ENCODE data around the gene TCTA.

TCTA gene

DNA sequence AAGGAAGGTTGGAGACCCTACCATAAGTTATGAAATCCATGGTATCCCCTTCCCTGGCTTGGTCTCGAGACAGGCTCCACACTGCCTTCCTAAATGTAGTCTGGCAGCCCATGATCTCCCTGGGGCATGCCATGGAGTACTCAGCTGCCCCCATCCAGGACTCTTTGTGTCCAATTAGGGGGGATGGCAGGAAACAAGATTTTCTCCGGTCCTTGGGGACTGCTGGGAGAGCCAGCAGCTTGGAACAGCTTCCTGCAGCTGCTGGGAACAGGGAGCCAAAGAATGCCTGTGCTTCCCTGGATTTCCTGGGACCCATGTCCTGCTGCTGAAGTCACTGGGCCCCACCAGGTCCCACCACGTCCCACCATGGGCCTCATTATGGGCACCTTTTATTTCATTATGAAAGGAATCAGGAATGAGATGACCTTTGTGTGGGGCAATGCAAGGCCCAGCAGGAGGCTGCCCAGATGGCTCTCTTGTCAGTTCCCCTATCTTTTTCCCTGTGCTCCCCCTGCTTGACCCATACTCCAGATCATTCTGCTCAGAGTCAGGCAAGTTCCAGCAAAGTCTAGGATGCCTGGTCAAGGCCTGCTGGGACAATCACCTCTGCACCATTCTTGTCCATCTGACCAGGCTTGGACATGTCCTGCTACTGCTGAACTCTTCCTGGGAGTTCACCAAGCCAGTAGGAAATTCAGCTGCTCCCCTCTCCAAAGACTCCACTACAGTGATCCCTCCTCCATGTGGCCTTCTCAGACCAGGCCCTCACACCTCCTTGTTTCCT lies 42.9 kb downstream of the TCTA start:
- Mint-ChIP-seq H3K27me3 (no peaks in the 10 kb centered on the region), H3K4me3 (no peak overlapping the region), H3K9me3 (no peaks in the 10 kb centered on the region), H3K4me1 (ENCODE audit: low read depth in 2 of 2) (no peaks in the 10 kb centered on the region), H3K27ac (peak overlapping the region in 1 of 2 donors; percentile 67), H3K36me3 (ENCODE audit: insufficient read depth) (peaks cover 3% of the 10 kb centered on the region)
- ATAC-seq (replicated peaks) = no peak
- DNase-seq = no peak

GRCh38 chr3:49456466-49456865 lies 44.2 kb downstream of the TCTA start:
- H3K9me3 Mint-ChIP-seq = no peaks in the 10 kb centered on the region
- no peaks in the 10 kb centered on the region for H3K4me1 Mint-ChIP-seq (ENCODE audit: low read depth in 2 of 2)
- peaks cover 3% of the 10 kb centered on the region for H3K36me3 Mint-ChIP-seq (ENCODE audit: insufficient read depth)
- H3K4me3 Mint-ChIP-seq = no peak overlapping the region
- ATAC-seq (replicated peaks) (no peak), DNase-seq (no peak)
- no peaks in the 10 kb centered on the region for H3K27me3 Mint-ChIP-seq
- no peak overlapping the region for H3K27ac Mint-ChIP-seq

- H3K27ac Mint-ChIP-seq = no peak overlapping the region
- no peaks in the 10 kb centered on the region for H3K27me3 Mint-ChIP-seq
- H3K4me3 Mint-ChIP-seq = no peak overlapping the region
- no peaks in the 10 kb centered on the region for H3K4me1 Mint-ChIP-seq (ENCODE audit: low read depth in 2 of 2)
- DNase-seq = no peak
- peaks cover 3% of the 10 kb centered on the region for H3K36me3 Mint-ChIP-seq (ENCODE audit: insufficient read depth)
- H3K9me3 Mint-ChIP-seq = no peaks in the 10 kb centered on the region
- ATAC-seq (replicated peaks) = no peak
These were observed 48.1 kb downstream of the TCTA start for GRCh38 chr3:49460188-49460890.

- Mint-ChIP-seq H3K4me3 (no peak overlapping the region), H3K27me3 (no peaks in the 10 kb centered on the region), H3K36me3 (ENCODE audit: insufficient read depth) (peaks cover 3% of the 10 kb centered on the region), H3K9me3 (no peaks in the 10 kb centered on the region), H3K27ac (no peak overlapping the region), H3K4me1 (ENCODE audit: low read depth in 2 of 2) (no peaks in the 10 kb centered on the region)
- no peak for DNase-seq
- ATAC-seq (replicated peaks) = no peak
These were observed 48.7 kb downstream of the TCTA start for GRCh38 chr3:49460956-49461355.

DNA sequence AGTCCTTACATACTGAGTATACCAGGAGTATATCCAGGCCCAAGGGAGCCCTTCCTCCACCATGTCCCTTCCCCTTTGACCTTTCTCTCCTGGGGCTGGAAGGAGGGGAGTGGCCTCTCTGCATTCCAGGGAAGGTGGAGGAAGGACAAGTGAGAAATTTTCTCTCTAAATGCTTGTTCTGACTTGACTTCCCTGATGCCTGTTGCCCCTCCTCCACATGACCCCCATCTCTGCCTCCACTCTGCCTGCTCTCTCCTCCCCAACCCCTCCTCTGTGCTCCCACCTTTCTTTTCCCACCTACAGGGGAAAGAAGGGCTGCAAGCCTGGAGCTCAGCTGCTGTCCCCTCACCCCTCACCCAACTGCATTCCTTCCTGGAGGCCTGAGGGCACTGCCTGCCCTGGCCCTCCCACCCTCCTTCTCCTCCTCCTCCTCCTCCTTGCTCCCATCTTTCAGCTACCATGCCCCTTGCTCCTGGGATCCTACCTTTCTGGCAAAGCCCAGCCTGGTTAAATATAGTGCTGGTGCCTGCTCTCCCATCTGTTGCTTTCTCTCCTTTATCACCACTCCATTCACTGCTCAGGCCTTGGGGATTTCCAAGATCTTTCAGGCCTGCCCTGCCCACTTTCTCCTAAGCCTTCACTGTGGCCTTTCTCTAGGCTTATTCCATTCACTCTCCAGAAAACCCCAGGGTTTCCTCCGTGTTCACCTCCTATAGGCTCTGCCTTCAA lies 49.4 kb downstream of the TCTA start:
- peaks cover 3% of the 10 kb centered on the region for H3K36me3 Mint-ChIP-seq (ENCODE audit: insufficient read depth)
- DNase-seq = no peak
- no peaks in the 10 kb centered on the region for H3K9me3 Mint-ChIP-seq
- peak overlapping the region in 1 of 2 donors; percentile 45 for H3K27ac Mint-ChIP-seq
- H3K4me3 Mint-ChIP-seq = no peak overlapping the region
- H3K27me3 Mint-ChIP-seq = no peaks in the 10 kb centered on the region
- H3K4me1 Mint-ChIP-seq (ENCODE audit: low read depth in 2 of 2) = no peaks in the 10 kb centered on the region
- ATAC-seq (replicated peaks) = no peak

GRCh38 chr3:49462222-49462621 lies 50.0 kb downstream of the TCTA start:
- H3K27me3 Mint-ChIP-seq = no peaks in the 10 kb centered on the region
- H3K9me3 Mint-ChIP-seq = no peaks in the 10 kb centered on the region
- DNase-seq = no peak
- ATAC-seq (replicated peaks) = no peak
- H3K27ac Mint-ChIP-seq = peak overlapping the region in 1 of 2 donors; percentile 45
- peaks cover 3% of the 10 kb centered on the region for H3K36me3 Mint-ChIP-seq (ENCODE audit: insufficient read depth)
- no peaks in the 10 kb centered on the region for H3K4me1 Mint-ChIP-seq (ENCODE audit: low read depth in 2 of 2)
- H3K4me3 Mint-ChIP-seq = no peak overlapping the region

DNA sequence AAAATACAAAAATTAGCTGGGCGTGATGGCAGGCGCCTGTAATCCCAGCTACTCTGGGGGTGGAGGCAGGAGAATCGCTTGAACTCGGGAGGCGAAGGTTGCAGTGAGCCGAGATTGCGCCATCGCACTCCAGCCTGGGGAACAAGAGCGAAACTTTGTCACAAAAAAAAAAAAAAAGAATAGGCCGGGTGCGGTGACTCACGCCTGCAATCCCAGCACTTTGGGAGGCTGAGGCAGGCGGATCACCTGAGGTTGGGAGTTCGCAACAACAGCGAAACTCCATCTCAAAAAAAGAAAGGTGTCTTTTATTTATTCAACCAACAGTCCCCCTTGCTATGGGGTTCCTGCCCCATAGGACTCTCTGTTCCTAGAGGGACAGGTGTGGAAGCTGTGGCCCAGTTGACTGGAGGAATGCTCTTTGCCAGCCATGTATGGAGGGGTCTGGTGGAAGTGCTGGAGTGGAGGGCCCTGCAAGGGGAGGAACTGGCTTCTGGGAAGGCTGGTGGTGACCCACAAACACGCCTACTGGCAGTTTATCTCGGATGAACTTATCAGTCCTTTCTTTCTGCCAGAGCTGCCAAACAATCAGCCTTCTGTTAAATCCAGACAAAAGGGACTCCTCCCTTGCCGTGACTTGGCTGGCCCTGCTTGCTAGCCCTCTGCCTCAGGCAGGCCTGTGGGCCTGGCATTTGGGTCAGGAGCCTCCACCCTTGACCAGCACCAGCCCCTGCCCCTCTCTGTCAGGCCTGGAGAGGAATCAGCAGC lies 53.2 kb downstream of the TCTA start:
- no peak for ATAC-seq (replicated peaks)
- no peak overlapping the region for H3K4me3 Mint-ChIP-seq
- H3K27ac Mint-ChIP-seq = peak overlapping the region in 1 of 2 donors; percentile 51
- DNase-seq = no peak
- H3K27me3 Mint-ChIP-seq = no peaks in the 10 kb centered on the region
- H3K4me1 Mint-ChIP-seq (ENCODE audit: low read depth in 2 of 2) = peaks cover 6 to 10% of the 10 kb centered on the region in 2 donors
- H3K9me3 Mint-ChIP-seq = no peaks in the 10 kb centered on the region
- H3K36me3 Mint-ChIP-seq (ENCODE audit: insufficient read depth) = peaks cover 3% of the 10 kb centered on the region

All from effector memory CD8-positive, alpha-beta T cell (primary cell).